Osteoblast (primary cell): ENCODE measurements around the gene DND1. TPM values are rescaled to one million over a fixed set of nuclear protein-coding genes. Genes with fewer than 3 reads are reported as not detected.
"Not testable (repeated sequence)": the region's sequence is repeated elsewhere in the genome, so short reads cannot be mapped to it uniquely, and the experiment has no call there.

ENCODE experiments used
- DNase-seq: peaks from one replicate; pipeline ENCODE4 v3.0.0; 2011; ENCODE audit warnings: low spot score, mixed read lengths; ENCODE audit not compliant: insufficient read length; ENCODE audit errors: missing footprints
- H2AFZ ChIP-seq: 2 replicates; pipeline ENCODE4 v1.6.0; 2011; ENCODE audit warnings: mild to moderate bottlenecking, low read length
- H3K27ac ChIP-seq: 2 replicates; pipeline ENCODE4 v1.5.1; 2011; ENCODE audit warnings: mild to moderate bottlenecking, low read depth, low read length, moderate library complexity
- H3K27me3 ChIP-seq: 2 replicates; pipeline ENCODE4 v1.6.0; 2012; ENCODE audit warnings: mild to moderate bottlenecking, control low read depth, inconsistent platforms, low read length, moderate library complexity; ENCODE audit not compliant: insufficient read depth
- H3K36me3 ChIP-seq: 2 replicates; pipeline ENCODE4 v1.5.1; 2011; ENCODE audit warnings: mild to moderate bottlenecking, low read length, control low read depth, moderate library complexity; ENCODE audit not compliant: insufficient read depth
- H3K4me1 ChIP-seq: 2 replicates; pipeline ENCODE4 v1.5.1; 2011; ENCODE audit warnings: mild to moderate bottlenecking, low read length, control low read depth, moderate library complexity; ENCODE audit not compliant: insufficient read depth
- H3K4me2 ChIP-seq: 2 replicates; pipeline ENCODE4 v1.6.0; 2011; ENCODE audit warnings: mild to moderate bottlenecking, low read length; ENCODE audit not compliant: insufficient read depth
- H3K4me3 ChIP-seq: fragments of 200-600 bp; sonication (generic); 3 replicates; pipeline ENCODE4 v1.5.1; 2012; ENCODE audit warnings: mild to moderate bottlenecking, low read length, inconsistent platforms; ENCODE audit not compliant: insufficient read depth
- H3K79me2 ChIP-seq: 2 replicates; pipeline ENCODE4 v1.6.0; 2012; ENCODE audit warnings: mild to moderate bottlenecking, low read length, control low read depth, inconsistent platforms; ENCODE audit not compliant: insufficient read depth
- H3K9me3 ChIP-seq: 2 replicates; pipeline ENCODE4 v1.5.1; 2011; ENCODE audit warnings: low read depth, low read length, control low read depth
- H4K20me1 ChIP-seq: 2 replicates; pipeline ENCODE4 v1.6.0; 2012; ENCODE audit warnings: mild to moderate bottlenecking, low read length, control low read depth; ENCODE audit not compliant: insufficient read depth
- total RNA-seq: library from RNA; depleted of rRNA; stranded (reverse); fragments of >200 nt; gene quantifications from 2 replicates; pipeline ENCODE4 v1.2.3, GENCODE V29; 2012
- TF ChIP-seq, protein P1 (sequence below): IDR thresholded peaks from 2 replicates; pipeline ENCODE4 v1.5.1; 2011; ENCODE audit warnings: mild to moderate bottlenecking, low read depth, low read length, moderate library complexity; ENCODE audit errors: extremely low read depth

The DND1 gene
- total RNA-seq, 1 donor, result not detected

DNA sequence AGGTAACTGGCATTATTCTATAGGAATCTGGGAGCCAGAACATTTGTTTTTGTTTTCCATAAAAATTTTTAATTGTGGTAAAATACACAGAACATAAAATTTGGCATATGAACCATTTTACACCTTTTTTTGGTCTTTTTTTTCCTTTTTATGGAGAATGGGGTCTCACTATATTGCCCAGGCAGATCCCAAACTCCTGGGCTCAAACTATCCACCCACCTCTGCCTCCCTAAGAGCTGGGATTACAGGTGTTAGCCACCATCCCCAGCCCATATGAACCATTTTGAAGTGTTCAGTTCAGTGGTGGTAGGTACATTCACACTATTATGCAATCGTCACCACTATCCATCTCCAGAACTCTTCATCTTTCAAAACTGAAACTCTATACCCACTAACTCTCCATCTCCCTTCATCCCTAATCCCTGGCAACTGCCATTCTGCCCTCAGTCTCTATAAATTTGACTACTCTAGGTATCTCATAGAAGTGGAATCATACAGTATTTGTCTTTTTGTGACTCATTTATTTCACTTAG, 40.3 kb upstream of the DND1 start:
- no peaks in the 10 kb centered on the region for H3K27me3 ChIP-seq

DNA sequence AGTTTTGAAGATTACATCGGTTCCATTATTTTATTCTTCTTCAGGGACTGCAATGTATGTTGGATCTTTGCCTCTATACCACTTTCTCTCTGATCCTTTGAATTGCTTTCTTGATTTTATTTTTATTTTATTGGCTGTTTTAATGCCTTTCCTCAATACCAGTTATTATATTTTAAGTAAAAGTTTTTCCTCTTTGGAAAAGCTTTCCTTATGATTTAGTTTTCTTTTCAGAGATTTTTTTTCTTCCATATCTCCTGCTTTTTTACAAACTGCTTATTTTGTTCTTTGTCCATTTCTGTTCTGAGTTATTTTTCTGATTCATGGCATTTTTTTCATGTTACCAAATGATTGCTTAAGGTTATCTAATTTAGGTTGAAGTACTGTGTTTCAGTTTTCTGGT, 38.4 kb upstream of the DND1 start:
- no peaks in the 10 kb centered on the region for H3K79me2 ChIP-seq
- H3K4me1 ChIP-seq, result no peaks in the 10 kb centered on the region
- H4K20me1 ChIP-seq, result no peaks in the 10 kb centered on the region
- H3K9me3 ChIP-seq, result no peaks in the 10 kb centered on the region
- no peak overlapping the region for H3K4me3 ChIP-seq
- H3K36me3 ChIP-seq, result peaks cover 5% of the 10 kb centered on the region
- no peak overlapping the region for H3K27ac ChIP-seq
- no peak for DNase-seq
- TF ChIP-seq, protein P1, sequence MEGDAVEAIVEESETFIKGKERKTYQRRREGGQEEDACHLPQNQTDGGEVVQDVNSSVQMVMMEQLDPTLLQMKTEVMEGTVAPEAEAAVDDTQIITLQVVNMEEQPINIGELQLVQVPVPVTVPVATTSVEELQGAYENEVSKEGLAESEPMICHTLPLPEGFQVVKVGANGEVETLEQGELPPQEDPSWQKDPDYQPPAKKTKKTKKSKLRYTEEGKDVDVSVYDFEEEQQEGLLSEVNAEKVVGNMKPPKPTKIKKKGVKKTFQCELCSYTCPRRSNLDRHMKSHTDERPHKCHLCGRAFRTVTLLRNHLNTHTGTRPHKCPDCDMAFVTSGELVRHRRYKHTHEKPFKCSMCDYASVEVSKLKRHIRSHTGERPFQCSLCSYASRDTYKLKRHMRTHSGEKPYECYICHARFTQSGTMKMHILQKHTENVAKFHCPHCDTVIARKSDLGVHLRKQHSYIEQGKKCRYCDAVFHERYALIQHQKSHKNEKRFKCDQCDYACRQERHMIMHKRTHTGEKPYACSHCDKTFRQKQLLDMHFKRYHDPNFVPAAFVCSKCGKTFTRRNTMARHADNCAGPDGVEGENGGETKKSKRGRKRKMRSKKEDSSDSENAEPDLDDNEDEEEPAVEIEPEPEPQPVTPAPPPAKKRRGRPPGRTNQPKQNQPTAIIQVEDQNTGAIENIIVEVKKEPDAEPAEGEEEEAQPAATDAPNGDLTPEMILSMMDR, result no peak
- H2AFZ ChIP-seq, result no peak overlapping the region
- peak overlapping the region; percentile 33 for H3K4me2 ChIP-seq
- H3K27me3 ChIP-seq, result no peaks in the 10 kb centered on the region

More for the DNA sequence above, 40.3 kb upstream of the DND1 start:
- Histone ChIP-seq H3K27ac (no peak overlapping the region), H2AFZ (no peak overlapping the region), H3K4me1 (peaks cover 4% of the 10 kb centered on the region), H3K9me3 (no peaks in the 10 kb centered on the region), H4K20me1 (no peaks in the 10 kb centered on the region), H3K4me2 (no peak overlapping the region), H3K79me2 (no peaks in the 10 kb centered on the region), H3K4me3 (no peak overlapping the region), H3K36me3 (no peaks in the 10 kb centered on the region)
- no peak for DNase-seq
- TF ChIP-seq, protein P1, result no peak

- H2AFZ ChIP-seq, result peak overlapping the region; percentile 96
- TF ChIP-seq, protein P1, result no peak
- H3K27me3 ChIP-seq, result no peaks in the 10 kb centered on the region
- peak overlapping the region; percentile 87 for H3K4me3 ChIP-seq
- no peaks in the 10 kb centered on the region for H3K79me2 ChIP-seq
- H3K9me3 ChIP-seq, result no peaks in the 10 kb centered on the region
- peak overlapping the region; percentile 96 for H3K4me2 ChIP-seq
- H3K36me3 ChIP-seq, result peaks cover 11% of the 10 kb centered on the region
- H4K20me1 ChIP-seq, result no peaks in the 10 kb centered on the region
- H3K27ac ChIP-seq, result peak overlapping the region; percentile 71
- peak; percentile 88 for DNase-seq
- H3K4me1 ChIP-seq, result no peaks in the 10 kb centered on the region
These were observed 37.6 kb upstream of the DND1 start for GRCh38 chr5:140710899-140711552.

DNA sequence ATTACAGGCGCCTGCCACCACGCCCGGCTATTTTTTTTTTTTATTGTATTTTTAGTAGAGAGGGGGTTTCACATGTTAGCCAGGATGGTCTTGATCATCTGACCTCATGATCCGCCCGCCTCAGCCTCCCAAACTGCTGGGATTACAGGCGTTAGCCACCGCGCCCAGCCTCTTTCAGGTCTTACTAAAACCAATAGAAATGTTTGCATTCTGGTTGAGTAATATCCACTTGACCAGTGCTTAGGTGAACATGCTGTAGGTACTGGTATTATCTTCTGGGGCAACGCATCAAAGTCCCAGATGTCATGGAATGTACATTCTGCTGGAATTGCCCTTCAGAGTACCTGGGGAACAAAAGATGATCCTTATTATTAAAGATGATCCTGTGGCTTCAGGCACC, 35.4 kb upstream of the DND1 start:
- H4K20me1 ChIP-seq, H3K4me3 ChIP-seq, H3K27ac ChIP-seq, H3K4me1 ChIP-seq, H3K4me2 ChIP-seq, DNase-seq, H3K9me3 ChIP-seq, H3K79me2 ChIP-seq, H3K27me3 ChIP-seq, H2AFZ ChIP-seq: not testable (repeated sequence)
- H3K36me3 ChIP-seq, result peaks cover 33% of the 10 kb centered on the region
